Spleen (tissue), 11 donors: ENCODE data around the gene ARVCF. TPM values are rescaled to one million over a fixed set of nuclear protein-coding genes. Genes with fewer than 3 reads are reported as not detected.

ENCODE experiments used
- DNase-seq: peaks from one replicate; pipeline ENCODE4 v3.0.0-alpha.2; 2020
- H3K27ac ChIP-seq, 8 donors: fragments of 200-600 bp; sonication (generic) in 7 of 8; 1 replicate in 4 of 8; 2 replicates in 4 of 8; pipeline versions ENCODE4 v1.5.0 to v1.8.0; 2016 to 2021; ENCODE audit warnings: inconsistent platforms in 4 of 8, mild to moderate bottlenecking in 4 of 8, moderate library complexity in 1 of 8
- H3K27me3 ChIP-seq, 7 donors: fragments of 200-600 bp; sonication (generic) in 6 of 7; replicated peaks in 1 of 7; 1 replicate in 4 of 7; 2 replicates in 3 of 7; pipeline versions ENCODE4 v1.5.0 to v1.8.0; 2016 to 2021; ENCODE audit warnings: inconsistent platforms in 3 of 7, mild to moderate bottlenecking in 1 of 7
- H3K36me3 ChIP-seq, 6 donors: fragments of 200-600 bp; sonication (generic) in 5 of 6; 1 replicate in 4 of 6; 2 replicates in 2 of 6; pipeline versions ENCODE4 v1.5.0 to v1.8.0; 2016 to 2021; ENCODE audit warnings: inconsistent platforms in 2 of 6
- H3K4me1 ChIP-seq, 6 donors: fragments of 200-600 bp; sonication (generic) in 5 of 6; 1 replicate in 3 of 6; 2 replicates in 3 of 6; pipeline versions ENCODE4 v1.5.0 to v1.8.0; 2016 to 2021; ENCODE audit warnings: inconsistent platforms in 3 of 6
- H3K4me3 ChIP-seq, 8 donors: fragments of 200-600 bp; sonication (generic) in 7 of 8; 1 replicate in 4 of 8; 2 replicates in 4 of 8; pipeline versions ENCODE4 v1.5.0 to v1.8.0; 2016 to 2021; ENCODE audit warnings: inconsistent platforms in 4 of 8, mild to moderate bottlenecking in 4 of 8, moderate library complexity in 2 of 8
- H3K9me3 ChIP-seq, 8 donors: fragments of 200-600 bp; sonication (generic) in 7 of 8; 1 replicate in 4 of 8; 2 replicates in 4 of 8; pipeline versions ENCODE4 v1.5.0 to v1.8.0; 2016 to 2021; ENCODE audit warnings: inconsistent platforms in 4 of 8
- POLR2A ChIP-seq, 3 donors: fragments of 450-650 bp; IDR thresholded peaks; one replicate each; pipeline ENCODE4 v1.5.1; 2017; ENCODE audit warnings: antibody characterized with exemption in 3 of 3, mild to moderate bottlenecking in 1 of 3
- POLR2AphosphoS5 ChIP-seq, 3 donors: sonication (generic); formaldehyde crosslinking; IDR thresholded peaks; one replicate each; pipeline ENCODE4 v1.5.1; 2017; ENCODE audit warnings: antibody characterized with exemption in 3 of 3
- WGBS, 5 donors: extraction: QIAGEN DNeasy Blood & Tissue Kit in 3 of 5; methylation state at CpG; one replicate each; pipeline versions ENCODE4 v1.1.5 to v1.1.7; 2013 to 2018; 5-methylcytosine and 5-hydroxymethylcytosine counted together
- intact Hi-C: fragments of 100-400 bp; cut with DNase I; formaldehyde crosslinking; loops from one replicate; pipeline ENCODE4 v1.15.0; 2023; ENCODE audit warnings: low total_unique reads
- polyA plus RNA-seq, 3 donors: library from polyadenylated mRNA; stranded (reverse); fragments of 200-250 nt; gene quantifications; one replicate each; pipeline ENCODE4 v1.2.1, GENCODE V29; 2013
- total RNA-seq, 7 donors: library from RNA; depleted of rRNA in 3 of 7; stranded (reverse); fragments of >200 nt in 3 of 7; fragmentation: NEBNext Ultra II Directional in 4 of 7; extraction: Animal tissue kit (Norgen Biotek cat#: 25700) in 4 of 7; gene quantifications; one replicate each; pipeline versions ENCODE4 v1.1.0 to v1.2.1, GENCODE V29; 2016 to 2021
- TF ChIP-seq, protein P1 (sequence below), 11 experiments: fragments of 200-600 bp in 7 of 11; fragments of 450-650 bp in 4 of 11; sonication (generic) in 4 of 11; IDR thresholded peaks in 8 of 11; conservative IDR thresholded peaks in 3 of 11; 1 replicate in 7 of 11; 2 replicates in 4 of 11; pipeline versions ENCODE4 v1.4.0 to v1.8.0; 2016 to 2021; ENCODE audit warnings: antibody characterized with exemption in 11 of 11, inconsistent platforms in 4 of 11, mild to moderate bottlenecking in 1 of 11
- donor health status: healthy with polysubstance abuse.
- donor health status: DM: no; HTN: no; CAD: no; lungs with moderate emphysema.
- donor health status: DM: no; HTN: no; CAD: no.
- donor health status: Bipolar disorder and iron deficiency.
- donor health status: healthy.
- donor health status: DM: no; HTN: no; CAD: no.
- donor health status: DM: yes; HTN: yes; CAD: no.

The ARVCF gene
- total and polyA plus RNA-seq, 10 donors: 9.4 to 96.7 (median 27.6) TPM

DNA sequence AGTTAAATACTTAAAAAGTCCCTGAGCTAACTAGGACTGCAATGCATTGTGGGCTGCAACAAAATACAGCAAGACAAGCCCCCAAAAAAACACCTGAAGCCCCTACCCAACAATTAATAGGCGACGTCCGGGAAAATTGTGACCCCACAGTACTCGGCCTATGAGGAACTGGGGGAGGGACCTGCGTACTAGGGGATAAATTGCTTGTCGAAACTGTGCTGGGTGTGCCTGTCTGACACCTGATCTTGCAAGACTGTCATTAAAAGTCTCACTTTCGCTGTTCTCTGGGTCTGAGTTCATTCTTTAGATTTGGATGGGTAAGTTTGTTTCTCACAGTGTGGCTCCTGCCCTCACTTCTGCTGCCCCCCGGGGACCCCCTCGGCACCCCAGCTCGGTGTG, 19.5 kb upstream of the ARVCF start:
- Histone ChIP-seq H3K27ac (no peak overlapping the region), H3K9me3 (peaks cover 0 to 8% (median 0%) of the 10 kb centered on the region in 8 donors), H3K4me3 (no peak overlapping the region), H3K4me1 (peaks cover 11 to 76% (median 58%) of the 10 kb centered on the region in 6 donors), H3K27me3 (no peaks in the 10 kb centered on the region), H3K36me3 (peaks cover 0 to 100% (median 31%) of the 10 kb centered on the region in 6 donors)
- TF ChIP-seq, protein P1, sequence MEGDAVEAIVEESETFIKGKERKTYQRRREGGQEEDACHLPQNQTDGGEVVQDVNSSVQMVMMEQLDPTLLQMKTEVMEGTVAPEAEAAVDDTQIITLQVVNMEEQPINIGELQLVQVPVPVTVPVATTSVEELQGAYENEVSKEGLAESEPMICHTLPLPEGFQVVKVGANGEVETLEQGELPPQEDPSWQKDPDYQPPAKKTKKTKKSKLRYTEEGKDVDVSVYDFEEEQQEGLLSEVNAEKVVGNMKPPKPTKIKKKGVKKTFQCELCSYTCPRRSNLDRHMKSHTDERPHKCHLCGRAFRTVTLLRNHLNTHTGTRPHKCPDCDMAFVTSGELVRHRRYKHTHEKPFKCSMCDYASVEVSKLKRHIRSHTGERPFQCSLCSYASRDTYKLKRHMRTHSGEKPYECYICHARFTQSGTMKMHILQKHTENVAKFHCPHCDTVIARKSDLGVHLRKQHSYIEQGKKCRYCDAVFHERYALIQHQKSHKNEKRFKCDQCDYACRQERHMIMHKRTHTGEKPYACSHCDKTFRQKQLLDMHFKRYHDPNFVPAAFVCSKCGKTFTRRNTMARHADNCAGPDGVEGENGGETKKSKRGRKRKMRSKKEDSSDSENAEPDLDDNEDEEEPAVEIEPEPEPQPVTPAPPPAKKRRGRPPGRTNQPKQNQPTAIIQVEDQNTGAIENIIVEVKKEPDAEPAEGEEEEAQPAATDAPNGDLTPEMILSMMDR (IDR thresholded peaks at IDR 0.05 in 8 of 11, conservative IDR thresholded peaks at IDR 0.05 in 3 of 11): no peak
- TF ChIP-seq POLR2A (IDR thresholded peaks at IDR 0.05) (no peak), POLR2AphosphoS5 (IDR thresholded peaks at IDR 0.05) (no peak)
- intact Hi-C loops: no loop called here
- DNase-seq: no peak
- WGBS, 5 donors: 73 to 87% (median 87%) methylated on average over 10 of the region's 10 CpGs

DNA sequence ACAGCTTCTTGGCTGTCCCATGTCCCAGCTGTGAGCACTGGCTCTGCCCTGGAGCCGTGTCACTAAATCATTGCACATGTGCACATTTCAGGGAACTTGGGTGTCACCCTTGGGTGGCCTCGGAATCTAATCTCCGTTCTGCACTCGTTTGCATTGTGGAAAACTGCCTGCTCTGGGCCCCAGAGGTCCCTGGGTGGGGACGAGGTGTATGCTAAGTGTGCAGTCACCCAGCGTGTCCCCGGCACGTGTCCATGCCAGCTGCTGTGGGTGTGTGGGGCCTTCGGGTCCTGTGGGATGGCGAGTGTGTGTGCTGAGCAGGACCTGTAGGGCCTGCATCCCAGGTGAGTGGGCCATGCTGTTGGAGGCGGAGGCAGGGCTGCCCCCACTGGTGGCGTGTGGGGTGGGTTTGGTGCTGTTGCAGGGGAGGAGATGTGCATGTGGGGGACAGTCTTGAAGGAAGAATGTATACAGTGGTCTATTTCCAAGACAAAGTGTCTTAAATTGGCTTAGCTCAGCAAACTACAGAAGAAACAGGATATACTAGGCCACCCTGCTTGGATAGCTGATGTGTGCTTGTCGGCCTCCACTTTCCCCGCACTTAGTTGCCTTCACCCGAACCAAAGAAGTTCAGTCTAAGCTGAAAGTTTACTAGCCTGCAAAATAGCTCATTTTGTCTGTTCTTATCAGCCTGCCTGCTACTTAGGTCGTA, 18.9 kb upstream of the ARVCF start:
- DNase-seq: no peak
- TF ChIP-seq POLR2A (IDR thresholded peaks at IDR 0.05) (no peak), POLR2AphosphoS5 (IDR thresholded peaks at IDR 0.05) (peak in 2 of 3 donors; percentile 16 to 55)
- TF ChIP-seq, protein P1 (IDR thresholded peaks at IDR 0.05 in 8 of 11, conservative IDR thresholded peaks at IDR 0.05 in 3 of 11): no peak
- WGBS, 5 donors: 75 to 88% (median 82%) methylated on average over 11 to 16 of the region's 16 CpGs
- intact Hi-C loops: no loop called here
- Histone ChIP-seq H3K36me3 (peaks cover 0 to 94% (median 26%) of the 10 kb centered on the region in 6 donors), H3K4me3 (no peak overlapping the region), H3K4me1 (peaks cover 11 to 81% (median 60%) of the 10 kb centered on the region in 6 donors), H3K9me3 (peaks cover 0 to 8% (median 0%) of the 10 kb centered on the region in 8 donors), H3K27ac (peak overlapping the region in 2 of 8 donors; percentile 79 to 80), H3K27me3 (no peaks in the 10 kb centered on the region)

DNA sequence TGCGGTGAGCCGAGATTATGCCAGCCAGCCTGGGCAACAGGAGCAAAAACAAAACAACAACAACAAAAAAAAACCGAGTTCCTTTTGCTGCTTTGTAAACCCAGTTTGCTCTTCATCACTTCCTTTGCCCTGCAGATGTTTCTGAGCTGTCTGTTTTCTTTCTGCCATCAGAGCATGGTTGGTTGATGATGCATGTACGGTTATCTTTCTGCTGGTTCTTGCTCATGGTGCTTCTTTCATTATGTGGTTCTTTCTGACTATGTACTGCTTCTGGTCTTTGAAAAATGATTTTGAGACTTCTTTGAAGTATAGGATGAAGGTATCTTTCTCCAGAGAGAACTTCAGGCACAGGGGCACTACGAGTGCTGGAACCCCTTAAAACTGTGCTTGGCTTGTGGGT, 17.5 kb upstream of the ARVCF start:
- intact Hi-C loops: no loop called here
- peaks cover 0 to 80% (median 21%) of the 10 kb centered on the region in 6 donors for H3K36me3 ChIP-seq
- no peak overlapping the region for H3K4me3 ChIP-seq
- H3K27me3 ChIP-seq: no peaks in the 10 kb centered on the region
- no peak for DNase-seq
- peak overlapping the region in 6 of 8 donors; percentile 38 to 82 (median 78) for H3K27ac ChIP-seq
- H3K4me1 ChIP-seq: peaks cover 15 to 94% (median 70%) of the 10 kb centered on the region in 6 donors
- 57 to 77% (median 69%) methylated on average over 5 of the region's 5 CpGs for WGBS, 5 donors
- H3K9me3 ChIP-seq: peaks cover 0 to 8% (median 0%) of the 10 kb centered on the region in 8 donors
- TF ChIP-seq POLR2A (IDR thresholded peaks at IDR 0.05): no peak
- TF ChIP-seq POLR2AphosphoS5 (IDR thresholded peaks at IDR 0.05): no peak
- TF ChIP-seq, protein P1 (IDR thresholded peaks at IDR 0.05 in 8 of 11, conservative IDR thresholded peaks at IDR 0.05 in 3 of 11): no peak

DNA sequence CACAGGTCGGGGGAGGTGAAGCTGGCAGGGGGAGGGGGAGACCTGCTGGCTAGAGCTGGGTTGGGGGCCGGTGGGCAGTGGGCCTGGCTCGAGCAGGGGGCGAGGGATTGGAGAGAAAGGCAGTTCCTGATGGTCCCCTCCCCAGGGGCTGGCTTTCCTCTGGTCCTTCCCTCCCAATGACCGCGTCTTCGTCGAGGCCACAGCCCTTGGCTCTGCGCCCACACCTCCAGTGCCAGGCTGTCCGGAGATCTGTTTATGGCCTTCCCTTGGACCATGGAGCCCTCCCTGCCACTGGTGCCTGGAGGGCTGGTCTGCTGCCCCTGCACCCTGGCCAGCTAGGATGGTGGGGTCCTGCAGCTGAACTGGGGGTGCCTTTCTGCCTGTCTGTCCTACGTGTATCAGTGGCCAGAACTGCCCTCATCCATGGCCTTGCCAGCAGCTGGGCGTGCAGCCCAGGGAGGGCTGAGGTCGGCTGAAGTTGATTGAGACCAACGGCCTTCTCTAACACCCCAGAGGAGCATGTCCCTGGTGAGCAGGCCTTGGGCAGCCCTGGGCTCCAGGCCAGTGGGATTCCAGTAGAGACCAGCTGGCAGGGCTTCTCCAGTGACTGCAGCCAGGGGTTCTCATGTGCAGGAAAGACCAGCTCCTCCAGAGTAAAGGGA, 16.6 kb upstream of the ARVCF start:
- peaks cover 15 to 99% (median 78%) of the 10 kb centered on the region in 6 donors for H3K4me1 ChIP-seq
- peaks cover 0 to 8% (median 0%) of the 10 kb centered on the region in 8 donors for H3K9me3 ChIP-seq
- intact Hi-C loops: no loop called here
- H3K4me3 ChIP-seq: no peak overlapping the region
- no peak for TF ChIP-seq POLR2A (IDR thresholded peaks at IDR 0.05)
- TF ChIP-seq POLR2AphosphoS5 (IDR thresholded peaks at IDR 0.05): peak; percentile 35 to 79 (median 63)
- TF ChIP-seq, protein P1 (IDR thresholded peaks at IDR 0.05 in 8 of 11, conservative IDR thresholded peaks at IDR 0.05 in 3 of 11): peak in 1 of 11 experiments; percentile 8
- WGBS, 5 donors: 55 to 85% (median 69%) methylated on average over 10 to 14 of the region's 14 CpGs
- peaks cover 0 to 71% (median 13%) of the 10 kb centered on the region in 6 donors for H3K36me3 ChIP-seq
- peak overlapping the region in 7 of 8 donors; percentile 29 to 82 (median 76) for H3K27ac ChIP-seq
- DNase-seq: no peak
- no peaks in the 10 kb centered on the region for H3K27me3 ChIP-seq
